Transverse colon (tissue), 4 donors: ENCODE data around the gene ABLIM2. TPM values are rescaled to one million over a fixed set of nuclear protein-coding genes. Genes with fewer than 3 reads are reported as not detected.

Experiments used
- DNase-seq: peaks from one replicate; pipeline ENCODE4 v3.0.0-alpha.2; 2019
- H3K27ac ChIP-seq, 4 donors: fragments of 200-600 bp; sonication (generic); 2 replicates each; pipeline ENCODE4 v1.5.1; 2016 to 2018; ENCODE audit warnings: inconsistent platforms in 4 of 4
- H3K27me3 ChIP-seq: fragments of 200-600 bp; sonication (generic); 2 replicates; pipeline ENCODE4 v1.5.1; 2017; ENCODE audit warnings: inconsistent platforms
- H3K36me3 ChIP-seq, 4 donors: fragments of 200-600 bp; sonication (generic); 2 replicates each; pipeline ENCODE4 v1.5.1; 2017 to 2019; ENCODE audit warnings: inconsistent platforms in 4 of 4
- H3K4me1 ChIP-seq, 4 donors: fragments of 200-600 bp; sonication (generic); 2 replicates each; pipeline ENCODE4 v1.5.1; 2017 to 2020; ENCODE audit warnings: inconsistent platforms in 4 of 4
- H3K4me3 ChIP-seq, 4 donors: fragments of 200-600 bp; sonication (generic); 1 replicate in 1 of 4; 2 replicates in 3 of 4; pipeline versions ENCODE4 v1.5.1 to v1.6.1; 2017 to 2019; ENCODE audit warnings: inconsistent platforms in 4 of 4
- H3K9me3 ChIP-seq, 2 donors: fragments of 200-600 bp; sonication (generic); 2 replicates each; pipeline ENCODE4 v1.5.1; 2017 to 2019; ENCODE audit warnings: inconsistent platforms in 2 of 2
- CTCF ChIP-seq, 5 experiments: fragments of 200-600 bp in 3 of 5; fragments of 450-650 bp in 2 of 5; sonication (generic) in 3 of 5; IDR thresholded peaks; 1 replicate in 2 of 5; 2 replicates in 3 of 5; pipeline ENCODE4 v1.5.1; 2016 to 2017; ENCODE audit warnings: antibody characterized with exemption in 5 of 5, inconsistent platforms in 3 of 5, mild to moderate bottlenecking in 2 of 5, moderate library complexity in 1 of 5
- EP300 ChIP-seq: sonication (generic); formaldehyde crosslinking; IDR thresholded peaks from one replicate; pipeline ENCODE4 v1.6.1; 2017; ENCODE audit warnings: antibody characterized with exemption, low read depth
- POLR2A ChIP-seq: fragments of 450-650 bp; IDR thresholded peaks from one replicate; pipeline ENCODE4 v1.6.1; 2016; ENCODE audit warnings: antibody characterized with exemption, mild to moderate bottlenecking, moderate library complexity
- POLR2AphosphoS5 ChIP-seq, 3 donors: sonication (generic); formaldehyde crosslinking; IDR thresholded peaks; one replicate each; pipeline ENCODE4 v1.6.1; 2016; ENCODE audit warnings: antibody characterized with exemption in 3 of 3
- WGBS, 2 donors: methylation state at CpG; one replicate each; pipeline ENCODE4 v1.1.5; 2018; ENCODE audit warnings: low coverage in 1 of 2; 5-methylcytosine and 5-hydroxymethylcytosine counted together
- in situ Hi-C, 4 donors: fragments of 200-750 bp; cut with MboI; loops; one replicate each; pipeline versions ENCODE4 v1.15.0 to v1.15.1; 2017; ENCODE audit warnings: low sequenced_read_pairs in 3 of 4, low pct_ligation_motif_present in 1 of 4, low pct_unique_long_range_greater_than_20kb in 1 of 4
- intact Hi-C: fragments of 100-400 bp; cut with DNase I; formaldehyde crosslinking; loops from one replicate; pipeline ENCODE4 v1.15.1; 2023; ENCODE audit warnings: low total_unique reads
- total RNA-seq, 4 donors: library from RNA; depleted of rRNA; stranded (reverse); fragments of >200 nt; gene quantifications; one replicate each; pipeline ENCODE4 v1.1.0, GENCODE V29; 2016

The ABLIM2 gene
- total RNA-seq, 4 donors from 2014 or later, result 3.2 to 58.4 (median 14.2) TPM

DNA sequence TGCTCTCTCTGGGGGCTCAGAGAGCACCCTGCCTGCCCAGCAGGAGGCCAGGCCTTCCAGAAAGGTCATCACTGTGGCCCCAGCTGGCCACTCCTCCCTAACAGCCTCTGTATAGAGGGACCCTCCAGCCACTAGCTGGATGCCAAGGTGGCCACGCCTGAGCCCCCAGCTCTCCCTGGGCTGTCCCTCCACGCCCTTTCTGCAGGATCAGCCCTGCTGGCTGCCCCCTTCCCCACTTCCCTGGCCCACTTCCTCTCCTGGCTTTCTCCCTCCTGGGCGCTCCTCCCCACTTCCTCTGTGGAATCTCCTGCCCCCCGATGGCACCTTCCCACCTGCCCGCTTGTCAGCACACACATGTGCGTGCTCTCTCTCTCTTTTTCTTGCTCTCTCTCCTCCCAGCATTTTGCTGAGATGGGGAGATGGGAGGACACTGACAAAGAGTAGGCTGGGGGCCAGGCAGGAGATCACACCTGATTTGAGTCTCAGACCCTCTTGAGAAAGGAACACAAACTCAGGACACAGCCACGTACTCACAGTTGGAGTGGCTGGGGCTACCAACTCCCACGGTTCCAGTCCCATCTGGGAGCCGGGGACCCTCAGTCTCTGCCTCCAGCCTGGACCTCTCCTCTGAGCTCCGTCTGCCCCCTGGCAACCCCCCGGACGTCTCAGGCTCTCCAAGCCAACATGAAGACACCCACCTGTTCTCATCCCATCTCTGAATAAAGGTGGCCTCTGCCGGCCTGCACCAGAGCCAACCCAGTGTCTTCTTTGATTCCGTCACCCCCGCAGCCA, 156.9 kb downstream of the ABLIM2 start:
- TF ChIP-seq POLR2A (no peak), POLR2AphosphoS5 (IDR thresholded peaks at IDR 0.05) (no peak), CTCF (IDR thresholded peaks at IDR 0.05) (no peak), EP300 (no peak)
- Histone ChIP-seq H3K27me3 (no peaks in the 10 kb centered on the region), H3K36me3 (no peaks in the 10 kb centered on the region), H3K9me3 (no peaks in the 10 kb centered on the region), H3K4me3 (no peak overlapping the region), H3K27ac (no peak overlapping the region), H3K4me1 (no peaks in the 10 kb centered on the region)
- intact Hi-C loops (no loop called here), in situ Hi-C loops (no loop called here)
- no peak for DNase-seq
- 73 to 85% methylated on average over 4 to 15 of the region's 15 CpGs for WGBS, 2 donors

DNA sequence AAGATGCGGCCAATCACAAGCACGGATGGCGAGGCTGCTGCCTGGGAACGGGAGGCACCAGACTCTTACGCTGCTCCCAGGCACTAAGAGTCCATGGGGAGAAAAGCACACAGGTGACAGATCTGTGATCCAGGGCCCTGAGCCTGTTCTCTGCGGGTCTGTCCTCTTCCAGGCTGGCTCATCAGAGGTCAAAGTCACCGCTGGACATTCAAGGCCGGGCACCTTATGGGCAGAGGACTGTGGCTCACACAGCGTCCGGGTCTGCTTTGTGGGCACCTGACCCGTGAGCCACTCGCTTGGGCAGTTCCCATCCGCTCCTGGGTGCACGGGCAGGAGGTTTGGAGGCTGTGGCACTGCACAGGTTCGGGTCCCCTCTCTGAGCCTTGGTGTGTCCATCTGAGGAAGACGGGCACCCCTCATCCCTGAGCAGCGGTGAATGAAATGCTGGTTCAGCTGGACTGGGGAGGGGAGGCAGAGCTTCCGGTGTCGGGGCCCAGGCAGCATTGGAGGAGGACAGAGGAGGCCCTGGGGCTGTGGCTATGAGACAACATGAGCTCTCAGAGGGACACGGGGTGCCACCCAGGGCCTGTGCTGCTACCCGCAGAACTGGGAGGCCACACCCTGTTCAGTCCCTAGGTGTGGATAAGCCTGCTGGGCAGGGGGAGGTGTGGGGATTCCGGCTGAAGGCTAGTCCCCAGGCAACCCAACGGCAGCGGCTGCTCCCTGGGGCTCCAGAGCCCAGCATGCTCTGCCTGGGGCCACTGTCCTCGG, 157.7 kb downstream of the ABLIM2 start:
- 90% methylated on average over 22 of the region's 25 CpGs; no CpG with 5 or more reads in 1 of the 2 donors for WGBS, 2 donors
- Histone ChIP-seq H3K4me3 (no peak overlapping the region), H3K27ac (no peak overlapping the region), H3K4me1 (no peaks in the 10 kb centered on the region), H3K36me3 (no peaks in the 10 kb centered on the region), H3K9me3 (no peaks in the 10 kb centered on the region), H3K27me3 (no peaks in the 10 kb centered on the region)
- no peak for DNase-seq
- intact Hi-C loops, result no loop called here
- in situ Hi-C loops, result no loop called here
- TF ChIP-seq CTCF (IDR thresholded peaks at IDR 0.05), result no peak
- no peak for TF ChIP-seq POLR2A
- no peak for TF ChIP-seq POLR2AphosphoS5 (IDR thresholded peaks at IDR 0.05)
- no peak for TF ChIP-seq EP300

GRCh38 chr4:8000247-8000646, 158.4 kb downstream of the ABLIM2 start:
- no peaks in the 10 kb centered on the region for H3K27me3 ChIP-seq
- H3K9me3 ChIP-seq, result no peaks in the 10 kb centered on the region
- no peak overlapping the region for H3K4me3 ChIP-seq
- 78% methylated on average over 7 of the region's 8 CpGs; no CpG with 5 or more reads in 1 of the 2 donors for WGBS, 2 donors
- TF ChIP-seq POLR2A, result no peak
- TF ChIP-seq POLR2AphosphoS5 (IDR thresholded peaks at IDR 0.05), result no peak
- TF ChIP-seq CTCF (IDR thresholded peaks at IDR 0.05), result no peak
- TF ChIP-seq EP300, result no peak
- in situ Hi-C loops, result no loop called here
- DNase-seq, result no peak
- intact Hi-C loops, result no loop called here
- H3K27ac ChIP-seq, result no peak overlapping the region
- no peaks in the 10 kb centered on the region for H3K36me3 ChIP-seq
- H3K4me1 ChIP-seq, result no peaks in the 10 kb centered on the region

DNA sequence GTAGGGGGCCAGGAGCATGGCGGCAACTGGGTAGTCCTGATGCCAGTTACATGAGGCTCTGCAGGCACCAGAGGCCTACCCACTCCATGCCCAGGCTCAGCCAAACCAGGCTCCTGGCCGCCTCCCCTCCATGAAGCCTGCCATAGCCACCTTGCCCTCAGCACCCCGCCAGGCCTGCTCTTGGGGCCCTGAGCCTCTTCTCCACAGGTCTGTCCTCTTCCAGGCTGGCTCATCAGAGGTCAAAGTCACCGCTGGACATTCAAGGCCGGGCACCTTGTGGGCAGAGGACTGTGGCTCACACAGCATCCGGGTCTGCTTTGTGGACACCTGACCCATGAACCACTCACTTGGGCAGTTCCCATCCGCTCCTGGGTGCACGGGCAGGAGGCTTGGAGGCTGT, 158.9 kb downstream of the ABLIM2 start:
- Histone ChIP-seq H3K9me3 (no peaks in the 10 kb centered on the region), H3K27me3 (no peaks in the 10 kb centered on the region), H3K4me1 (no peaks in the 10 kb centered on the region), H3K36me3 (no peaks in the 10 kb centered on the region), H3K4me3 (no peak overlapping the region), H3K27ac (no peak overlapping the region)
- no peak for TF ChIP-seq CTCF (IDR thresholded peaks at IDR 0.05)
- DNase-seq, result no peak
- intact Hi-C loops, result no loop called here
- 91% methylated on average over 5 of the region's 8 CpGs; no CpG with 5 or more reads in 1 of the 2 donors for WGBS, 2 donors
- in situ Hi-C loops, result no loop called here
